ENCODE measurements around the gene ELOVL5.
A peak's percentile ranks its signal among the peaks of the same experiment; 100 is the strongest.

Gene ELOVL5

GRCh38 chr6:53236241-53236640 is 112.5 kb downstream of the ELOVL5 start:
- DNase-seq = no peak

GRCh38 chr6:53235508-53235907 is 113.2 kb downstream of the ELOVL5 start:
- DNase-seq = no peak

- DNase-seq = peak; percentile 23
Measured at GRCh38 chr6:53233309-53233708, 115.4 kb downstream of the ELOVL5 start.

GRCh38 chr6:53230775-53231467 is 117.8 kb downstream of the ELOVL5 start:
- no peak for DNase-seq

GRCh38 chr6:53227847-53228246 is 120.9 kb downstream of the ELOVL5 start:
- no peak for DNase-seq

- no peak for DNase-seq
Measured at GRCh38 chr6:53220605-53221004, 128.1 kb downstream of the ELOVL5 start.
